M059J (cell line): ENCODE results near the gene IL2. TPM values are rescaled to one million over a fixed set of nuclear protein-coding genes. Genes with fewer than 3 reads are reported as not detected.

Source experiments
- DNase-seq: peaks from one replicate; pipeline ENCODE4 v3.0.0-alpha.2; 2012; ENCODE audit warnings: low read depth
- total RNA-seq: library from RNA; depleted of rRNA; stranded (reverse); fragments of >200 nt; shearing (Covaris generic); gene quantifications from 2 replicates; pipeline ENCODE4 v1.2.3, GENCODE V29; 2014; rRNA removed

Gene IL2
- not detected in 2 replicates for total RNA-seq

DNA sequence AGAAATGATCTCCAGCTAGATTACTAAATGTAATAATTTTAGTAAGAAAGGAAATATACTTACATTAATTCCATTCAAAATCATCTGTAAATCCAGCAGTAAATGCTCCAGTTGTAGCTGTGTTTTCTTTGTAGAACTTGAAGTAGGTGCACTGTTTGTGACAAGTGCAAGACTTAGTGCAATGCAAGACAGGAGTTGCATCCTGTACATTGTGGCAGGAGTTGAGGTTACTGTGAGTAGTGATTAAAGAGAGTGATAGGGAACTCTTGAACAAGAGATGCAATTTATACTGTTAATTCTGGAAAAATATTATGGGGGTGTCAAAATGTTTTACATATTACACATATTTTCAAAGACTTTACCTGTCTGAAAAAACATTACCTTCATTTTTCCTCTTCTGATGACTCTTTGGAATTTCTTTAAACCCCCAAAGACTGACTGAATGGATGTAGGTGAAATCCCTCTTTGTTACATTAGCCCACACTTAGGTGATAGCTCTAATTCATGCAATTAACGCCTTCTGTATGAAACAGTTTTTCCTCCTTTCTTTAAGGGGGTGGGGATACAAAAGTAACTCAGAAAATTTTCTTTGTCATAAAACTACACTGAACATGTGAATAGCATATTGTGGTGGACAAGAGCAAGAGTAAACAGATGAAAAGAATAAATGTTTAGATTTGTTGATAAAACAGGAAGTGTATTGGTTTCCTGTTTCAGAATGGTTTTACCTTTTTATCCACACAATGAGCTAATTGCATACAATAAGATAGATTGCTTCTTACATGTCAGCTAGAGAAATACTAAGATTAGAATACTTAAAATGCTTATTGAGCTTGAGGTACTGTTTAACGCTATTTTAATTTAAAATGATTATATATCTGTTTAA is at the start of gene IL2:
IL2 (minus strand) TSS at position 495 of the 886 bp plus-strand sequence; CDS start at position 210, 285 bp downstream.
- DNase-seq = no peak

DNA sequence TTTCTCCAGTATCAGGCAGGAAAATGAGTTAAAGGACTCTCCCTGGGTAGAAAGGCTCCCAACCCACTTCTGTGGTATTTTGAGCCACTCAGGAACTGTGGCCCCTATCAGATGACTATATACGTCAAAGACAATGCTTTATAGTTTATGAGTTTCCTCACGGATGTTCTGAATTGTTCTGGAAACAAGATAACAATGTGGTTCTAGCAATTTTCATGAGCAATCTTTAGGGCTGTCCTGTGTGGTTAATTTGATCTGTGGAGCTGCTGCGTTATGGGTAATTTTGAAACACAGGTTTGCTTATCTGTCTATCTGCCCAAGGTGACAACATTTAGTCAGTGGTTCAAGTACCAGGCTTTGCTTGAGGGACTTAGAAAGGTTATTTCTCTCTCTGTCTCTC is 46.7 kb upstream of the IL2 start:
- DNase-seq = no peak

DNA sequence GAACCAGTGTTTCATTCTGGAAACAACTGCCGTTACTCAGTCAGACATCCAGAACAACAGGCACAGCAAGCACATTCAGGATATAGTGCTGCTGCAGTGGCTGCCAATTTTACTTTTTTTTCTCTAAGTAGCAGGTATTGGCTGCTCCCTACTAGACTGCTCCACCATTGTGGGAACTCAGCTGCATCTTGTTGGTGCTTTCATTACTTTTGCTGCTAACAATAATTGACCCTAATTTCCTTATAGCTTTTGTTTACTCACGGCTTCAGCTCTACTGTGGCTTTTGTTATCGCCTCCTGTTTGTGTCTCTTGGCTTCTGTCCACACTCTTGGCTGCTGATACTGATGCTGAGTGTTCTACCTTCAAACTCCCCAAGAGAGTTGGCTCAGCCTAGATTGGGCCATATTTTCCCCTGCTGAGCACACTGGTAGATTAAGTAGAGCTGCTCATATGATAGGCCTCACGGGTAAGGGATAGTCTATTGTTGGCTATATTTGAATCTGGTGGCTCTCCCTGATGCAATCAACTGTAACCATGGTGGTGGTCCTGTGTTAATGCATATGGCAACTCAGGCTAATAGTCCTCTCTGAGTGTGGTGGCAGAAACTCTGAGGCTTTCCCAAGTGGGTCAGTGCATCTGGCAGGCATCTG is 44.5 kb upstream of the IL2 start:
- DNase-seq = peak; percentile 25

DNA sequence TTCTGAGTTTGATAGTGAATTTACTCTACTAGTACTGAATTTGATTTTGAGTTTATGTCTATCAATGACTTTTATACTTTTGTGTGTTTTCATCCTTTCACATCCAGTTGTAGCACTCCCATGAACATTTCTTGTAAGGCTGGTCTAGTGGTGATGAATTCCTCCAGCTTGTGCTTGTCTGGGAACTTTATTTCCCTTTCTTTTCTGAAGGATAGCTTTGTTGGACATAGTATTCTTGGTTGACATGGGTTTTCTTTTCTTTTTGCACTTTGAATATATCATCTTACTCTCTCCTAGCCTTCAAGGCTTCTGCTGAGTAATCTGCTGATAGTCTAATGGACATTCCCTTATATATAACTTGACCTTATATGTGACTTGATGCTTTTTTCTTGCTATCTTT is 32.5 kb upstream of the IL2 start:
- no peak for DNase-seq

DNA sequence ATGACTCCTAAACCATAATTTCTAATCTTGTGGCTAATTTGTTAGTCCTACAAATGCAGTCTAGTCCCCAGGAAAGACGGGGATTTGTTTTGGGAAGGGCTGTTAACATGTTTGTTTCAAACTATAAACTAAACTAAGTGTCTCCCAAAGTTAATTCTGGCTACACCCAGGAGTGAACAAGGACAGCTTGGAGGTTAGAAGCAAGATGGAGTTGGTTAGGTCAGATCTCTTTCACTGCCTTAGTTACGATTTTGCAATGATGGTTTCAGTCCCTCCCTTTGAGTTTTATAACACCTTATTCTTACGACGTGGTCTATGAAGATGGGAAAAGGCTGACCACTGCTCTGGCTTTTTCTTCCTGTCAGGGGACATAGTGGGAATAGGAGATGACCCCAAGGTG is 27.0 kb upstream of the IL2 start:
- DNase-seq = no peak

DNA sequence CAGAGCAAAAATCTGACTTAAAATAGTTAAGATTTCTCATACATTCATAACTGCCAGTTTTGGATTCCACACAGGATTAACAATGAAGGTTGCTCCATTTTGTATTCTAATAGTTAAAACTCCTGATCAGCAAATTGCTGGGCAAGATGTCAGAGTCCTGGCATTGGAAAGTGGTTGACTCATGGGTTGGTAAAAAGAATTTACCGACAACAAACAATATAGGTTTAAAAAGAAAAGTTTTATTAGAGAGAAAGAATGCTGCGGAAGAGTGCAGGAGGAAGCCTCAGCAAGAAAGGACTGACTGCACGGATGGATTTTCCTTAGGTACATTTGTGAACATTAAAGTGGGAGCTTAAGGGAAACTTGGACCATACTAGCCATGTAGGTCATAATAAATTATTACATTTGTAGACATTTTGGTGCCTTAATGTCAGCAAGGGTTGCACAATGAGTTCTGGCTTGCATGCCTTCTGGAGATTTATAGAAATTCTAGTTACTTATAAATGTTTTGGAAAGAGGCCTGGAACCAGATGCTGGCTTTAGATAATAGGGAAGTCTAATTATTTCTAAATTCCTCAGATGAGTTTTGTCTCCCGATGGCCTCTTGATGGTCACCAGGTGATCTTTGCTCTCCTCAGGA is 25.4 kb upstream of the IL2 start:
- DNase-seq = peak; percentile 67

DNA sequence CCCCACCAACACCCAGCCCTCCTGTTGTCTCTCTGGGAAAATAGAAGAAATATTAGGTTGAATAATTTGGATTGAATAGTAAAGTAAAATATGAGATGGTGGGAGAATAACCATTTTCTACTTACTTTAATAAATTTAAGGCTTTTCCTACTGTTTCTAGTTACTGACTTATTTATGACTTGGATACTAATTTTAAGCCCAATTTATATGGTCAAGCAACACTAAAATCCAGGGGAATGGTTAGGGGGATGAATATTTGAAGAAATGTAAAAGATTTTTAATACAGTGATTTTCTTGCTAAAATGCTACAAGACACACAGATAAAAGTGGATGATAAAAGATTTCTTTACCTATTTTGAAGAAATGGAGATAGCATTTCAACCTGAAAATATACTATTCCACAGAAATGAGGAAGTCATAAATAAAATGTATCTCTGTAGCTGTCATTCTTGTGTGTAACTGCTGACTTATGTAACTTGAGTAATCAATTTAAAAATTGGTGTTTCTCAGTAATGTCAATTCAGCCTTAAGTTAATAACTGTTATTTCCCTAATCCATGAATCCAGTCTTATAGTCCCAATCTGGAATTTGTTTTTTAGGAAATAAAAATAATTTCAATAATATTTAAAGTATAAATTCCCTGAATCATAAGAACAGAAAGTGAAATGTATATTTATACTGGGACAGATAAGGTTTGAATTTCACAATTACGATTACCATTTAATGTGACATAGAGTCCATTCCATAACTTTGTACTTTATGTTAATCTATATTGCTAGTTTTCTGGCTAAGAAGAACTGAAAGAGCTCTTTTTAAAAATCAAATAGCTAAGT is 24.3 kb upstream of the IL2 start:
- DNase-seq = no peak

DNA sequence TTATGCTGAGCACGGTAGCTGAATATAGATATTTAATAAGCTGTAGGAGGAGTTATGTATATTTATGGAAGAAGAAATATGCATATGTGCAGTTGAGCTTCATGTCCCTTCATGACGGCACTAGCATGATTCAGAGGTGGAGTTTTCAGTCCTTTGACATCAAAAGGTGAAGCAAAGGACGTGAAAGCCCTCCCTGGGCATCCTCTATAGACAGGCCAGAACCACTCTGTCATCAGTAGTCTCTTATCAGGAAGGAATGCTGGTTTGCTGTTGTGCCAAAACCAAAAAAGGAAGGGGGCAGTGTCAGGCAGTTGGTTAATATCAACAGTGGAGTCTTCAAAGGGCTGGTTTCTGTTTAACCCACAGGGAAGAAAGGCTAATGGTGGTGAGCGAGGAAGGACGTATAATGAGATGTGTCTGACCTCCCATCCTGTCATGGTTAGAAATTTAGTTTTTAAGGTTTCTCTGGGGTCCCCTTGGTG is 23.5 kb upstream of the IL2 start:
- DNase-seq = peak; percentile 81

DNA sequence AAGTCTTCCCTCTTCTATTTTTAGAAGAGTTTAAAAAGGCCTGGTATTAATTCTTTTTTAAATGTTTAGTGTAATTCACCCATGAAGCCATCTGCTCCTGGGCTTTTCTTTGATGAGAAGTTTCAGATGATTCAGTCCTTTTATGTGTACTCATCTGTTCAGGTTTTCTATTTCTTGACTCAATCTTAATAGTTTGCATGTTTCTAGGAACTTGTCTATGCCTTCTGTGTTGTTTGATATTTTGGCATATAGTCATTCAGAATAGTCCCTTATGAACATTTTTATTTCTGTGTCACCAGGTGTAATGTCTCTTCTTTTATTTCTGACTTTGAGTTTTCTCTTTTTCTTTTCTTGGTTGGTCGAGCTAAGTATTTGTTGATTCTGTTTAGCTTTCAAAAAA is 20.2 kb upstream of the IL2 start:
- no peak for DNase-seq

DNA sequence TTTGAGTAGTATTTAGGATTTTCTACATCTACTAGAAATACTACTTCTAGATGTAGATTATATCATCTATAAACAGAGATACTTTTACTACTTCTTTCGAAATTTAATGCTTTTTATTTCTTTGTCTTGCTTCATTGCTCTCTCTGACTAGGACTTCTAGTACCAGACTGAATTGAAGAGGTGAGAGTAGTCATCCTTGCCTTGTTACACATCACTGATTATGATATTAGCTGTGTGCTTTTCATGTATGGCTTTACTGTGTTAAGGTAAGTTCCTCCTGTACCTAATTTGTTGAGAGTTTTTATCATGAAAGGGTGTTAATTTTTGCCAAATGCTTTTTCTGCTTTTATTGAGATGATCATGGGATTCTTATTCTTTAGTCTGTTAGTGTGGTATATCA is 19.6 kb upstream of the IL2 start:
- no peak for DNase-seq

DNA sequence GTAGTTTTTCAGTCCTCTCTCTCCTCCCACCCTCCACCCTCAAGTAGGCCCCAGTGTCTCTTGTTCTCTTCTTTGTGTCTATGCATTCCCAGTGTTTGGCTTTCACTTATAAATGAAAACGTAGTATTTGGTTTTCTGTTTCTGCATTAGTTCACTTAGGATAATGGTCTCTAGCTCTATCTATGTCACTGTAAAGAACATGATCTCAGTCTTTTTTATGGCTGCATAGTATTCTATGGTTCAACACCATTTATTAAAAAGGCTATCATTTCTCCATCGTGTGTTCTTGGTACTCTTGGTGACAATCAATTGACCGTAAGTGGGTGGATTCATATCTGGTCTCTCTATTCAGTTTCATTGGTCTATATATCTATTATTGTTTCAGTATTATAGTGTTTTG is 18.7 kb upstream of the IL2 start:
- DNase-seq = no peak

DNA sequence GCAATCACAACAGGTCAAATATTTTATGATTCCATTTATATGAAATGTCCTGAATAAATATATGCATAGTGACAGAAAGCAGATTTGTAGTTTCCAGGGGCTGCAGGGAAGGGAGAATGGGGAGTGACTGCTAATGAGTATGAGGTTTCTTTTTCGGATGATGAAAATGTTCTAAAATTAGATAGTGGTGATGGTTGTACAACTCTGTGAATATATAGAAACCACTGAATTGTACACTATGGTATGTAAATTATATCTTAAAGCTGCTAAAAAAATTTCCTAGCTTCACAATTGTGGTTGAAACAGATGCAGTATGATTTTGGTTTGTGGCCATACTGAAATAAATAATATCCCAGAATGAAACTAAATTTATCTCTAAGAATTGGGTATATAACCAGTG is 12.9 kb upstream of the IL2 start:
- no peak for DNase-seq

DNA sequence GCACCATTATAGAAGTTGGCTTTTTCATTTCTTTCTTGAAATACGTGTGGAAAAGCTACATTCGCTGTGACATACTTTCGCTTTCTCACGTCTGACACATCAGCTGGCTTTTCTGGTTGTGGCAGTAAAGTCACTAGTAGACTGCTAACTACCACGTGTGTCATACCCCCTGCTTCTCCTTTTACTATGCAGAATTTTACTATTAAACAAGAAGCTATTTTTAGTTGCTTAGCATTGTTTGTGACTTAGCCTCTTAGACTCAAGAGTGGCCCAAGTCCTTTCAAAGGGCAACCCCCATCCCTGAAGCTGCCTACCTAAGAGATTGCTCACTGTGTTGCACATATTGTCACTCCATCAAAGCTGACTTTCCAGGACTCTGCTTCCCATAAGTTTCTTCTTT is 2.1 kb upstream of the IL2 start:
- DNase-seq = peak; percentile 61

DNA sequence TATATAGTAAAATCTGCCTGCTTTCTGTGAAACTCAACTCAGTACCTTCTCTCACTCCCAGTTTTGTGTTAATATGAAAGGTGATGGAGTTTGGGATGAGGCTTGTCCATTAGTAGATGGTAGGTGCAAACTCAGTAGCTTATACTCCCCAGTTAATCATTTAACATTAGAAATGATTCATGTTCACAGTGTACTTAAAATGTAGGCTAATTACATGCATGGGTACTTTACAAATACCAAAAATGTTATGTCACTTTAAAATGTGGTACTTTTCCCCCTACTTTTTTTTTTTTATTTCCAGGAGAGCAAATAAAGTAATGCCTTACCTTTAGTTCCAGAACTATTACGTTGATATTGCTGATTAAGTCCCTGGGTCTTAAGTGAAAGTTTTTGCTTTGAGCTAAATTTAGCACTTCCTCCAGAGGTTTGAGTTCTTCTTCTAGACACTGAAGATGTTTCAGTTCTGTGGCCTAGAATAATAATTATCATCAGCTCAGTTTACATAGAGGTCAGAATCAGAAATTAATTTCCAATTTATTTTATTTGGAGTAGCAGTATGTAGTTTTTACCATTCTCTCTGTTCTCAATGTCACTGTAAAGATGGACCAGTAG is 3.0 kb downstream of the IL2 start:
- DNase-seq = no peak

DNA sequence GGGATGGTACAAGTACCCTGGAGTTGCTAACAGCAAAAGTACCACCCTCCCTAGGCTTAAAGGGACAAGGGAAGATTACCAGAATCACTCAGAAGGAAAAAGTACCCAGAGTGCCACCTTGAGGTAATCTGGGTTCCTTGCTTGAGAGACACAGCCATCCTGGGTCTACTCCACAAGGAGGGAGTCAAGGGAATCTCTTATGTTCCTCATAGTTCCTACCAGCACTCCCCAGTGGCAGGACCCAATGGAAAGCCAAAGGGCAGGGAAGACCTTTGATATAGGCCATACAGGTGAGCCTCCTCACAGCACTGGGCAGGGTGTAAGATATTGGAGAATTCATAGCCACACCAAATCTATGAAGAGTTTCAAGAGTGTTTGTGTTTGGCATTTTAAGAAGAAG is 5.7 kb downstream of the IL2 start:
- DNase-seq = peak; percentile 45

DNA sequence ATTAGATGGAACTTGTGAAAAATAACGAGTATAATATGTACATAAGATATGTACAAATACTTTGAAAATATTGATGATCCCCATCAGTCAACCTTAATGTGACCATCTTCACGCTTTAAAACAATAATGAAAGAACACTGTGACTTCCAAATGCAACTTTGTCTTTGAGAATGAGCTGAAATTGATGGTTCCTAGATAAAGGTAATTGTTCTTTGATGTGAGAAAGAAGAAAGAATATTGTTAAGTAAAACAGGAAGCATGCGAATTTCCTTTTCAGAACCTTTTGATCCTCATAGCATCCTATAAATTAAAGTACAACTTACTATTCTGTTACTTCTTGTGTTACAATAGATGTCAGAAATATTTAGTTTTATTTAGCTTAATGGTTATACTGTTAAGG is 22.2 kb downstream of the IL2 start:
- no peak for DNase-seq

DNA sequence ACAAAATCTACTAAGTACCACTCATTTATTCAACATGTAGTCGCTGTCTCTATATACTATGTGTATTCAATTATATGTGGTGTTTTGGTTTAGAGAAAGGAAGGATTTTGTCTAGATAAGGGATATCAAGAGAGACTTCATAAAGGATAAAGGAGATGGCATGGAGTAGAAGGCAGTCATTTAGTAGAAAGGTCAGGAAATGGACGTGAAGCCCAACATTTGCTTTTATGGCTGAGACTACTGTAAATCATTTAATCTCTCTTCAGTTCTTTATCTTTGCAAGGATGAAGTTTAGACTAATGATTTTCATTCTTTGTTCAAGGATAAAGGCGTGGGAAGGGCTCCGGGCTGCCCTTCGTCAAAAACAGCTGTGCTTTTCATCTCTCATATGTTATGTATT is 25.2 kb downstream of the IL2 start:
- DNase-seq = no peak

DNA sequence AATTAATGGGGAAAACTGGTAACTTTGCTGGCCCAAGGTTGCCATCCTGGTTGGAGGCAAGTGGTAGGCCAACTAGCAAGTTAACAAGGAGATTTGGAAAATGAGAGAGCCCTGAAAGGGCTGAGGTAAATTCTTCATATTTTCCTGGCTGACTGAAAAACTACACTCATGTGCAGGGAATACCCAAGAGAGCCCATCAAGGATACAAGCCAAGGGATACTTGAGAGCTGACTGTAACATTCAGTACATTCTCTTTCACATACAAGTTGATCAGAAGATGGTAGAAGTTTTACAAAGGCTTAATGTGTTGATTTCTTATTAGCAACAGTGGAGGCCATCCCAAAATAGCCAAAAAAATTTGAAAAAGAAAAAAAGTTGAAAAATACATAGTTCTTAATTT is 33.3 kb downstream of the IL2 start:
- no peak for DNase-seq

DNA sequence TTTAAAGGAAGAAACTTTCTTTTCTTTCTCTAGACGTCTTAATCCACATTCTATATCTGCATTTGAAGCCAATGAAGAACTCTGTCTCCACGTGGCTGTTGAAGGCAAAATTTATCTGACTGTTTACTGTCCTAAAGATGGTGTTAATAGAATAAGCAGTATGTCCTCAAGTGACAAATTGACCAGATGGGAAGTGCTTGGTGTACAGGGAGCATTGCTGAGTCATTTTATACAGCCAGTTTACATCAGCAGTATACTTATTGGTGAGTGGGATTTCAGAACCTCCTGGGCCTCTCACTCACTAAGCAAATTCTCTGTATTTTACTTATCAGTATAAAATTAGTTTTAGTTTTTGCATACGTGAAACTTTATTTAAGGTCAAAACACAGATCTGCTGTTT is 44.0 kb downstream of the IL2 start:
- DNase-seq = peak; percentile 1

DNA sequence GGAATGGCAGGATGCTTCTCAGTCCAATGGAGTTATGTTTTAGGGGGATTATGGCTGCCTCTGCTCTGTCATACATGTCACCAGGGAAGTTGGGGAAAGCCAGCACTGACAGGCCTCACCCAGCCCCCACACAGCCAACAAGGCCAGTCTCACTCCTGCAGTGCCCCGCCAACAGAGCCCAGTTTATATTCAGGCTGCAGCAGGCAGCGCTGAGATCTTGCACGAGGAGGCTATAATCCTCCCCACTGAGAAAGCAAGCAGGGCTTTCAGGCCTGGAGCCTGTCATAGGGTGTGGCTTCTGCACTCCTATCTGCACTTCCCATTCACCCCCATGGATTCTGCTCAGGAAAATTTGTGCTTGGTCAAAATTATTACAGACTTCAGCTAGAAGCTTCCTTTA is 52.7 kb downstream of the IL2 start:
- no peak for DNase-seq
